Activated gamma-delta T cell (primary cell): ENCODE results near the gene SRSF1.
"Not testable (repeated sequence)": the region's sequence is repeated elsewhere in the genome, so short reads cannot be mapped to it uniquely, and the experiment has no call there.

Experiments used
- DNase-seq: peaks from one replicate; lab custom pipeline; 2025; lab: John Stamatoyannopoulos, UW

The SRSF1 gene

GRCh38 chr17:57965521-57966160, 41.4 kb downstream of the SRSF1 start:
- no peak for DNase-seq

- no peak for DNase-seq
These were observed 43.9 kb downstream of the SRSF1 start for GRCh38 chr17:57963149-57963511.

- no peak for DNase-seq
These were observed 44.5 kb downstream of the SRSF1 start for GRCh38 chr17:57962279-57963148.

GRCh38 chr17:57959929-57960328, 47.1 kb downstream of the SRSF1 start:
- DNase-seq, result no peak

GRCh38 chr17:57958391-57958790, 48.7 kb downstream of the SRSF1 start:
- not testable (repeated sequence) for DNase-seq

GRCh38 chr17:57957886-57958285, 49.2 kb downstream of the SRSF1 start:
- no peak for DNase-seq

- no peak for DNase-seq
These were observed 49.8 kb downstream of the SRSF1 start for GRCh38 chr17:57957120-57957850.

- DNase-seq, result no peak
These were observed 50.5 kb downstream of the SRSF1 start for GRCh38 chr17:57956291-57957119.

GRCh38 chr17:57955183-57955931, 51.7 kb downstream of the SRSF1 start, which contains the start of gene CUEDC1:
Gene CUEDC1, minus strand, starts transcription at chr17:57955412. Its CDS starts 69,848 bp downstream, at chr17:57885564.
- DNase-seq, result peak; percentile 42

GRCh38 chr17:57954397-57955182, 52.5 kb downstream of the SRSF1 start:
- DNase-seq, result no peak

- DNase-seq, result no peak
These were observed 53.2 kb downstream of the SRSF1 start for GRCh38 chr17:57953705-57954396.
